Jurkat, Clone E6-1 (cell line): ENCODE data around the gene FOXQ1. TPM values are rescaled to one million over a fixed set of nuclear protein-coding genes. Genes with fewer than 3 reads are reported as not detected.

Source experiments
- DNase-seq: peaks from one replicate; pipeline ENCODE4 v3.0.0-alpha.2; 2011; ENCODE audit warnings: low read depth, low spot score
- H3K4me3 ChIP-seq: 2 replicates; pipeline ENCODE4 v1.5.1; 2011; ENCODE audit warnings: mild to moderate bottlenecking, low read length, control low read depth, moderate library complexity
- polyA plus RNA-seq: library from polyadenylated mRNA; unstranded; fragments of >200 nt; gene quantifications from one replicate; pipeline ENCODE4 v1.2.1, GENCODE V29; 2012; ENCODE audit warnings: missing spikeins; ENCODE audit not compliant: insufficient read length, insufficient read depth

The FOXQ1 gene
- not detected for polyA plus RNA-seq

GRCh38 chr6:1311400-1312202, at the start of gene FOXQ1:
Gene FOXQ1 (plus strand): TSS chr6:1312098. CDS start chr6:1312705, 607 bp downstream.
- no peak for DNase-seq
- no peak within 1 kb of the TSS for H3K4me3 ChIP-seq

GRCh38 chr6:1262704-1263038, 49.2 kb upstream of the FOXQ1 start:
- no peak for DNase-seq
- H3K4me3 ChIP-seq, result no peak overlapping the region

- no peak for DNase-seq
- no peak overlapping the region for H3K4me3 ChIP-seq
These were observed 48.7 kb upstream of the FOXQ1 start for GRCh38 chr6:1263039-1263849.

- no peak for DNase-seq
- no peak overlapping the region for H3K4me3 ChIP-seq
These were observed 48.0 kb upstream of the FOXQ1 start for GRCh38 chr6:1263850-1264377.

- DNase-seq, result no peak
- H3K4me3 ChIP-seq, result no peak overlapping the region
These were observed 47.1 kb upstream of the FOXQ1 start for GRCh38 chr6:1264619-1265445.

GRCh38 chr6:1266686-1267056, 45.2 kb upstream of the FOXQ1 start:
- no peak for DNase-seq
- no peak overlapping the region for H3K4me3 ChIP-seq

GRCh38 chr6:1267057-1267732, 44.7 kb upstream of the FOXQ1 start:
- no peak overlapping the region for H3K4me3 ChIP-seq
- no peak for DNase-seq

GRCh38 chr6:1267790-1268762, 43.8 kb upstream of the FOXQ1 start:
- DNase-seq, result no peak
- H3K4me3 ChIP-seq, result no peak overlapping the region

- DNase-seq, result no peak
These were observed 40.7 kb upstream of the FOXQ1 start for GRCh38 chr6:1271071-1271763.

GRCh38 chr6:1278061-1278720, 33.7 kb upstream of the FOXQ1 start:
- no peak overlapping the region for H3K4me3 ChIP-seq
- DNase-seq, result no peak

More at GRCh38 chr6:1271071-1271763, 40.7 kb upstream of the FOXQ1 start:
- no peak overlapping the region for H3K4me3 ChIP-seq

- no peak overlapping the region for H3K4me3 ChIP-seq
- DNase-seq, result no peak
These were observed 32.8 kb upstream of the FOXQ1 start for GRCh38 chr6:1279065-1279464.

GRCh38 chr6:1280666-1281300, 31.1 kb upstream of the FOXQ1 start:
- H3K4me3 ChIP-seq, result no peak overlapping the region
- DNase-seq, result no peak

- DNase-seq, result peak; percentile 33
- no peak overlapping the region for H3K4me3 ChIP-seq
These were observed 30.2 kb upstream of the FOXQ1 start for GRCh38 chr6:1281746-1282145.

- DNase-seq, result no peak
These were observed 28.4 kb upstream of the FOXQ1 start for GRCh38 chr6:1283501-1283900.

GRCh38 chr6:1285556-1285955, 26.3 kb upstream of the FOXQ1 start:
- no peak for DNase-seq
- H3K4me3 ChIP-seq, result no peak overlapping the region

More at GRCh38 chr6:1283501-1283900, 28.4 kb upstream of the FOXQ1 start:
- H3K4me3 ChIP-seq, result no peak overlapping the region

GRCh38 chr6:1285956-1286355, 25.9 kb upstream of the FOXQ1 start:
- no peak overlapping the region for H3K4me3 ChIP-seq
- DNase-seq, result no peak
